Caco-2 (cell line): ENCODE data around the gene MYH9. TPM values are rescaled to one million over a fixed set of nuclear protein-coding genes. Genes with fewer than 3 reads are reported as not detected.

Source experiments
- BruUV-seq: library from RNA; stranded (reverse); fragments of 400-500 nt; replicated peaks from 2 replicates; lab custom pipeline; 2021; lab: Mats Ljungman, UMichigan
- CTCF ChIA-PET: fragments of 300-600 bp; sonication (Branson Sonifier 250); formaldehyde crosslinking; loops from one replicate; lab custom pipeline; 2022; ENCODE audit warnings: antibody characterized with exemption; lab: Charles Lee
- POLR2A ChIA-PET: fragments of 300-600 bp; sonication (Branson Sonifier 250); formaldehyde crosslinking; loops from one replicate; lab custom pipeline; 2022; ENCODE audit warnings: antibody characterized with exemption; lab: Charles Lee
- DNase-seq, 2 experiments: peaks; one replicate each; pipeline versions ENCODE4 v3.0.0 to v3.0.0-alpha.2; 2020 to 2022
- H3K27me3 ChIP-seq: replicated peaks from 2 replicates; pipeline ENCODE4 v1.6.0; 2011; ENCODE audit warnings: low read length; ENCODE audit not compliant: control insufficient read depth, insufficient read depth
- H3K36me3 ChIP-seq: 2 replicates; pipeline ENCODE4 v1.5.1; 2011; ENCODE audit warnings: low read length; ENCODE audit not compliant: control insufficient read depth, insufficient read depth
- H3K4me1 ChIP-seq: fragments of 250-450 bp; sonication (Bioruptor Pico); 2 replicates; pipeline ENCODE4 v1.5.1; 2020; ENCODE audit warnings: mild to moderate bottlenecking
- H3K4me3 ChIP-seq: 2 replicates; pipeline ENCODE4 v1.5.1; 2011; ENCODE audit warnings: low read depth, mild to moderate bottlenecking, control low read depth, low read length
- H3K9me3 ChIP-seq: fragments of 250-450 bp; sonication (Bioruptor Pico); 2 replicates; pipeline ENCODE4 v1.5.1; 2020; ENCODE audit warnings: mild to moderate bottlenecking, moderate library complexity
- H3K27ac Mint-ChIP-seq: one replicate; pipeline ENCODE4 v1.8.0; 2022; ENCODE audit warnings: mixed read lengths; ENCODE audit not compliant: unreplicated experiment
- H3K27me3 Mint-ChIP-seq: one replicate; pipeline ENCODE4 v1.8.0; 2022; ENCODE audit warnings: mixed read lengths; ENCODE audit not compliant: insufficient read depth, unreplicated experiment
- H3K36me3 Mint-ChIP-seq: one replicate; pipeline ENCODE4 v1.8.0; 2022; ENCODE audit warnings: mild to moderate bottlenecking, mixed read lengths; ENCODE audit not compliant: insufficient read depth, unreplicated experiment
- H3K4me1 Mint-ChIP-seq: one replicate; pipeline ENCODE4 v1.8.0; 2022; ENCODE audit warnings: low read depth, mixed read lengths; ENCODE audit not compliant: unreplicated experiment
- H3K4me3 Mint-ChIP-seq: one replicate; pipeline ENCODE4 v1.8.0; 2022; ENCODE audit warnings: mild to moderate bottlenecking, moderate library complexity, mixed read lengths; ENCODE audit not compliant: unreplicated experiment
- H3K9me3 Mint-ChIP-seq: one replicate; pipeline ENCODE4 v1.8.0; 2022; ENCODE audit warnings: mixed read lengths; ENCODE audit not compliant: unreplicated experiment
- intact Hi-C: fragments of 100-400 bp; cut with micrococcal nuclease; formaldehyde crosslinking; loops from one replicate; pipeline ENCODE4 v1.10.0; 2022; ENCODE audit not compliant: unreplicated experiment
- total RNA-seq: library from RNA; stranded (reverse); gene quantifications from 2 replicates; pipeline ENCODE4 v1.2.3, GENCODE V29; 2022
- TF ChIP-seq, protein P1 (sequence below), 2 experiments: fragments of 200-600 bp in 1 of 2; IDR thresholded peaks; 1 replicate in 1 of 2; 2 replicates in 1 of 2; pipeline versions ENCODE4 v1.5.1 to v1.8.0; 2011 to 2022; ENCODE audit warnings: antibody characterized with exemption in 1 of 2, control low read depth in 1 of 2, inconsistent platforms in 1 of 2, low read depth in 1 of 2, low read length in 1 of 2, mild to moderate bottlenecking in 1 of 2, moderate library complexity in 1 of 2; ENCODE audit not compliant: insufficient read depth in 1 of 2, severe bottlenecking in 1 of 2, unreplicated experiment in 1 of 2

The MYH9 gene
- total RNA-seq, 1 experiment from 2014 or later: 513 TPM

DNA sequence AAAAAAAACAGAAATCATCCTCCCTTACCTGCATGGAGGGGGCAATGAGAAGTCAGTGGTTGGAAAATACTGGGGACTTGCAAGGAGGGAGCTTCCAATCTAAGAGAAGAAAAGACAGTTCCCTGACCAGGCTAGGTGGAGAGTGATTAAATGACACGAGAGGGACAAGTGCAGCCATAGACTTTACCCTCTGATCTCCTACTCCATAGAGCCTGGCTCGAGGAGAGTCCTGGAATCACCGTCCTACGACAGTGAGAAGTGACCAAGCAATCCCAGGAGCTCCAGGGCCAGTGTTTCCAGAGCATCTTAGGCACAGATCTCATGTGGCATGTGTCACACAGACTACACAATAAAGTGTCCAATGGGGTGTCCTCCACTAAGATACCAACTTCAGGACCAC is 25.7 kb downstream of the MYH9 start:
- ChIA-PET POLR2A (interaction anchor here (1.0 to 1.1 kb wide), 2 partner anchors 10 to 26 kb away, joined by 3 to 4 read pairs; no protein-coding TSS in a partner anchor), CTCF (interaction anchor here (0.8 to 1.2 kb wide), 2 partner anchors 10 to 11 kb away, joined by 3 to 4 read pairs; no protein-coding TSS in a partner anchor)
- no TSS peak for BruUV-seq
- H3K27ac Mint-ChIP-seq: peak overlapping the region; percentile 94
- H3K36me3 Mint-ChIP-seq: peaks cover 96% of the 10 kb centered on the region
- H3K9me3 ChIP-seq: no peaks in the 10 kb centered on the region
- H3K27me3 Mint-ChIP-seq: no peaks in the 10 kb centered on the region
- no peak for DNase-seq
- peaks cover 95% of the 10 kb centered on the region for H3K4me1 ChIP-seq
- intact Hi-C loops: loop anchor here (5.0 kb wide), 2 partner anchors 70 to 95 kb away; no protein-coding TSS in a partner anchor
- no peaks in the 10 kb centered on the region for H3K9me3 Mint-ChIP-seq
- peaks cover 75% of the 10 kb centered on the region for H3K4me1 Mint-ChIP-seq
- H3K4me3 Mint-ChIP-seq: peak overlapping the region; percentile 60
- TF ChIP-seq, protein P1, sequence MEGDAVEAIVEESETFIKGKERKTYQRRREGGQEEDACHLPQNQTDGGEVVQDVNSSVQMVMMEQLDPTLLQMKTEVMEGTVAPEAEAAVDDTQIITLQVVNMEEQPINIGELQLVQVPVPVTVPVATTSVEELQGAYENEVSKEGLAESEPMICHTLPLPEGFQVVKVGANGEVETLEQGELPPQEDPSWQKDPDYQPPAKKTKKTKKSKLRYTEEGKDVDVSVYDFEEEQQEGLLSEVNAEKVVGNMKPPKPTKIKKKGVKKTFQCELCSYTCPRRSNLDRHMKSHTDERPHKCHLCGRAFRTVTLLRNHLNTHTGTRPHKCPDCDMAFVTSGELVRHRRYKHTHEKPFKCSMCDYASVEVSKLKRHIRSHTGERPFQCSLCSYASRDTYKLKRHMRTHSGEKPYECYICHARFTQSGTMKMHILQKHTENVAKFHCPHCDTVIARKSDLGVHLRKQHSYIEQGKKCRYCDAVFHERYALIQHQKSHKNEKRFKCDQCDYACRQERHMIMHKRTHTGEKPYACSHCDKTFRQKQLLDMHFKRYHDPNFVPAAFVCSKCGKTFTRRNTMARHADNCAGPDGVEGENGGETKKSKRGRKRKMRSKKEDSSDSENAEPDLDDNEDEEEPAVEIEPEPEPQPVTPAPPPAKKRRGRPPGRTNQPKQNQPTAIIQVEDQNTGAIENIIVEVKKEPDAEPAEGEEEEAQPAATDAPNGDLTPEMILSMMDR (IDR thresholded peaks at IDR 0.05; ENCODE audit: insufficient read depth in 1 of 2, low read depth in 1 of 2, low read length in 1 of 2, severe bottlenecking in 1 of 2, unreplicated experiment in 1 of 2): no peak
- no peak overlapping the region for H3K4me3 ChIP-seq
- H3K36me3 ChIP-seq: no peaks in the 10 kb centered on the region; the same call in 1 of the 2 replicates
- no peaks in the 10 kb centered on the region for H3K27me3 ChIP-seq

DNA sequence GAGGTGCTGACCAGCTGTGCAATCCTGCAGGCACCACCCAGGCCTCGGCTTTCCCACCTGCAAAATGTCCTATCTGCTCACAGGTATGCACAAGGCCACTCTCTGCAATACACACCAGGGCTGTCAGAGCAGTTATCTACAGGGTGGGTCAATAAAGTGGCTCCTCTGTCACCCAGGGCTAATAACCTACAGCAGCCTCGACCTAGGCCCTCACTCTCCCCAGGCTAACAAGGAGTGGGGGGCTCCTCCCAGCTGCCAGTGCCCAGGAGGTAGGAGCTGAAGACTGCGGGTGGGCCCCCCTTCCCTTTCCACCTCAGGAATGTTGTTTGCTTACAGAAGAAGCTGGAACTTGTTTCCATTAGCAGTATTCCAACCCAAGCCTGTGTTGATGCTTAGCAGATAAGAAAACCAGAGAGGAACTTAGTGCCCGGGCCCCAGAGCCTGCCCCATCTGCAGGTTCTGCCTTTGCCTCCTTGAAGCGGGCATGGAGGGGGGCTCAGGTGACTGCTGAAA is 26.8 kb downstream of the MYH9 start:
- intact Hi-C loops: loop anchor here (1.0 to 5.0 kb wide), 4 partner anchors 9 to 96 kb away; no protein-coding TSS in a partner anchor
- Mint-ChIP-seq H3K4me3 (peak overlapping the region; percentile 60), H3K36me3 (peaks cover 95% of the 10 kb centered on the region), H3K9me3 (no peaks in the 10 kb centered on the region), H3K27ac (peak overlapping the region; percentile 94), H3K27me3 (no peaks in the 10 kb centered on the region), H3K4me1 (peaks cover 74% of the 10 kb centered on the region)
- CTCF ChIA-PET: interaction anchor here (0.6 to 1.2 kb wide), 3 partner anchors 8 to 1000 kb away, joined by 3 to 6 read pairs (median 4); no protein-coding TSS in a partner anchor
- Histone ChIP-seq H3K9me3 (no peaks in the 10 kb centered on the region), H3K4me1 (peaks cover 91% of the 10 kb centered on the region), H3K36me3 (peaks cover 2% of the 10 kb centered on the region; the same call in 1 of the 2 replicates), H3K27me3 (no peaks in the 10 kb centered on the region), H3K4me3 (no peak overlapping the region)
- POLR2A ChIA-PET: interaction anchor here (0.6 to 2.5 kb wide), 6 partner anchors 9 to 169 kb away, joined by 3 to 9 read pairs (median 6); no protein-coding TSS in a partner anchor
- BruUV-seq: no TSS peak
- TF ChIP-seq, protein P1 (IDR thresholded peaks at IDR 0.05; ENCODE audit: insufficient read depth in 1 of 2, low read depth in 1 of 2, low read length in 1 of 2, severe bottlenecking in 1 of 2, unreplicated experiment in 1 of 2): no peak
- peak; percentile 77 to 90 for DNase-seq

DNA sequence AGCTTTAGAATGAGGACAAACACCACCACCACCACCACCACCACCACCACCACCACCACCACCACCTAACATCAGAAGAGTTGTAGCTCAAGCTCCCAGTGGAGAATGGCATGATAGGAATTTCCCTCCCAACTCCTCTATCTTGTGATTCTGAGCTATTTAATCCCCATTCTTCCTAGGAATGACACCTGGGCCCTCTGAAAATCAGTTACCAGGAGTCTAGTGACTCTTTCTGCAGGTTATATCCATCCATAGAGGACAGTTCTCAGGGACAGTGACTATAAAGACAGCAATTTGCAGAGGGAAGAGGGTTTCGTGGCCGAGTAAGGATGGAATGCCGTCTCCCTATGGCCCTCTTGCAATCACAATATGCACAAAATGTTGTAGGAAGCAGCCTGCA is 27.8 kb downstream of the MYH9 start:
- Histone ChIP-seq H3K9me3 (no peaks in the 10 kb centered on the region), H3K27me3 (no peaks in the 10 kb centered on the region), H3K4me3 (no peak overlapping the region), H3K36me3 (peaks cover 2% of the 10 kb centered on the region; the same call in 1 of the 2 replicates), H3K4me1 (peaks cover 89% of the 10 kb centered on the region)
- intact Hi-C loops: loop anchor here (1.0 to 5.0 kb wide), 3 partner anchors 8 to 97 kb away; no protein-coding TSS in a partner anchor
- BruUV-seq: no TSS peak
- peaks cover 96% of the 10 kb centered on the region for H3K36me3 Mint-ChIP-seq
- no peaks in the 10 kb centered on the region for H3K27me3 Mint-ChIP-seq
- CTCF ChIA-PET: interaction anchor here (0.5 to 1.1 kb wide), 5 partner anchors 8 to 110 kb away, joined by 3 to 8 read pairs (median 3); no protein-coding TSS in a partner anchor
- peaks cover 76% of the 10 kb centered on the region for H3K4me1 Mint-ChIP-seq
- peak overlapping the region; percentile 60 for H3K4me3 Mint-ChIP-seq
- POLR2A ChIA-PET: interaction anchor here (0.5 to 2.5 kb wide), 6 partner anchors 8 to 95 kb away, joined by 3 to 9 read pairs (median 4); partner anchors contain the start of gene MYH9
- H3K27ac Mint-ChIP-seq: peak overlapping the region; percentile 94
- TF ChIP-seq, protein P1 (IDR thresholded peaks at IDR 0.05; ENCODE audit: insufficient read depth in 1 of 2, low read depth in 1 of 2, low read length in 1 of 2, severe bottlenecking in 1 of 2, unreplicated experiment in 1 of 2): no peak
- H3K9me3 Mint-ChIP-seq: no peaks in the 10 kb centered on the region
- DNase-seq: peak in 1 of 2 experiments; percentile 54
